MM.1S (cell line): ENCODE measurements around the gene AGXT.

Source experiments
- EZH2 ChIP-seq: fragments of 300-600 bp; sonication (generic); optimal IDR thresholded peaks from 2 replicates; pipeline ENCODE3; 2017; ENCODE audit warnings: low read depth, mild to moderate bottlenecking, antibody characterized with exemption, low read length, mixed read lengths
- EZH2phosphoT487 ChIP-seq: fragments of 300-600 bp; sonication (generic); IDR thresholded peaks from 2 replicates; pipeline ENCODE4 v1.6.1; 2018; ENCODE audit warnings: antibody characterized with exemption, low read length
- TF ChIP-seq, protein P1 (sequence below): fragments of 300-600 bp; sonication (generic); IDR thresholded peaks from 2 replicates; pipeline ENCODE4 v1.5.1; 2016; ENCODE audit warnings: antibody characterized with exemption, low read length, mixed read lengths

DNA sequence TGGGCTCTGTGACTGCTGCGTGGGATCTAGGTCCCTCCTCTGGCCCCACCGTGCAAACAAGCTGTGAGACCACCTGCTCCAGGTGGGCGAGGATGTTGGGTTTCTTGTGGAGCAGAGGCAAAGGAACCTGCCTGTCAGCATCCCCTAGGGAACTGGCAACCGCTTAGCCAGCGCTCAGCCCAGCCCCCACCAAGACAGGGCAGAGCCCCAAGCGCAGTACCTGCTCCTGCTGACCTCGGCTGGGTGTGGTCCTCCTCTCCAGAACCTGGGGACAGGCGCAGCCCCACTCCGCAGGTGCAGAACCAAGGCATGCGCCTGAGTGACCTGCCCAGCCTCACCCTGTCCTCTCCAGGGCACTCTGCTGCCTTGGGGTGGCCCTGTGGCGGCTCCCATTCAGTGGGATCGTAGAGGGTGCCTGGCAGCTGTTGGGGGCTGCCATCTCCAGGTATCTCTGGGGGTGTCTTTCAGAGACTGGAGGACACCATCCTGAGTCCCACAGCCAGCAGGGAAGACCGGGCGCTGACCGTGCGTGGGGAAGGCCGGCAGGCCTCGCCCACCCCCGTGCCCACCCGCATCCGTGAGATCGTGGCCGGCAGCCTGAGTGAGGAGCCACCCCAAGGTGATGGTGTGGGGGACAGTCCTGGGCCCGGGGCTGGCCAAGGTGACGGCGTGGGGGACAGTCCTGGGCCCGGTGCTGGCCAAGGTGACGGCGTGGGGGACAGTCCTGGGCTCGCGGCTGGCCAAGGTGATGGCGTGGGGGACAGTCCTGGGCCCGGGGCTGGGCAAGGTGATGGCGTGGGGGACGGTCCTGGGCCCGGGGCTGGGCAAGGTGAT, 49.9 kb downstream of the AGXT start:
- TF ChIP-seq, protein P1, sequence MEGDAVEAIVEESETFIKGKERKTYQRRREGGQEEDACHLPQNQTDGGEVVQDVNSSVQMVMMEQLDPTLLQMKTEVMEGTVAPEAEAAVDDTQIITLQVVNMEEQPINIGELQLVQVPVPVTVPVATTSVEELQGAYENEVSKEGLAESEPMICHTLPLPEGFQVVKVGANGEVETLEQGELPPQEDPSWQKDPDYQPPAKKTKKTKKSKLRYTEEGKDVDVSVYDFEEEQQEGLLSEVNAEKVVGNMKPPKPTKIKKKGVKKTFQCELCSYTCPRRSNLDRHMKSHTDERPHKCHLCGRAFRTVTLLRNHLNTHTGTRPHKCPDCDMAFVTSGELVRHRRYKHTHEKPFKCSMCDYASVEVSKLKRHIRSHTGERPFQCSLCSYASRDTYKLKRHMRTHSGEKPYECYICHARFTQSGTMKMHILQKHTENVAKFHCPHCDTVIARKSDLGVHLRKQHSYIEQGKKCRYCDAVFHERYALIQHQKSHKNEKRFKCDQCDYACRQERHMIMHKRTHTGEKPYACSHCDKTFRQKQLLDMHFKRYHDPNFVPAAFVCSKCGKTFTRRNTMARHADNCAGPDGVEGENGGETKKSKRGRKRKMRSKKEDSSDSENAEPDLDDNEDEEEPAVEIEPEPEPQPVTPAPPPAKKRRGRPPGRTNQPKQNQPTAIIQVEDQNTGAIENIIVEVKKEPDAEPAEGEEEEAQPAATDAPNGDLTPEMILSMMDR = no peak
- no peak for TF ChIP-seq EZH2
- no peak for TF ChIP-seq EZH2phosphoT487
